ENCODE measurements around the gene ARIH2. TPM values are rescaled to one million over a fixed set of nuclear protein-coding genes. Genes with fewer than 3 reads are reported as not detected.

ARIH2 gene
- total and polyA plus RNA-seq, 2 of the 8 experiments (the other 6 are each of a cell fraction or from before 2014, with no cell fraction given) = 72.9 to 136 TPM

DNA sequence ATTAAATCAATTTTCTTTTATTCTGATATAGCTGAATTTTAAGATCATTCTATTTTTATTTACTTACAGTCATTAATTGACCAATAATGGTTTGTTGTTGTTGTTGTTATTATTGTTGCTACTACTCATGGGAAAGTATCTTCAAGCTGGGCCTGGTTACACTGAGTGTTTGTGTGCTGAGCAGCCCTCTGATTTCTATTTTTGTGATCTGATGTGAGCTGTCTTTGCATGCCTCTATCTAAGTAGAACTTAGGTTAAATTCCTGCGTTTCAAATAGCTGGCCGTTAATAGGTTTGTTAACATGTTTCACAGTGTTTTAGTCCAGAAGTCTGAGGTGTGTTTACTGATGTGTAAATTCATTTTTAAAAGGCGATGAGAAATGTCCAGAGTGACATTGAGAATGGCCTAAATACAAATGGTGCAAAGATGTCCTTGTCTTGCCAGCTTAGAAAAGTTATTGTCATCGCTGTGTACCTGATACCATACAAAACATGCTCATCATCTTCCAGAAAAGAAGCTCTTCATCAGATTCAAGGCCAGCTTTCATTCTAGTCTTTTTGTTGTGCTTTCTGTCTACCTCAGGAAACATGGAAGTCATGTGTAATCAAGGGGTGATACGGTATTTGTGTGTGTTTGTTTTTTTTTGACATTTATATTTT, 15.8 kb downstream of the ARIH2 start:
- no peak overlapping the region for H3K4ac ChIP-seq (replicated peaks; ENCODE audit: insufficient read length, low read depth, low read length)
- no peak overlapping the region for H3K4me3 ChIP-seq (ENCODE audit: extremely low read depth in 1 of 4, insufficient read depth in 2 of 4, low read depth in 3 of 4, low read length in 4 of 4)
- no peak overlapping the region for H3K14ac ChIP-seq (ENCODE audit: insufficient read length)
- H2BK5ac ChIP-seq (ENCODE audit: low read depth, low read length) = no peak overlapping the region
- H3K4me1 ChIP-seq (replicated peaks in 1 of 4; ENCODE audit: control insufficient read depth in 3 of 4, insufficient read depth in 4 of 4, low read length in 3 of 4) = no peaks in the 10 kb centered on the region
- peaks cover 9 to 81% of the 10 kb centered on the region in 2 experiments for H3K79me2 ChIP-seq (ENCODE audit: control insufficient read depth in 1 of 2, insufficient read depth in 2 of 2, low read length in 2 of 2)
- H3K9ac ChIP-seq (replicated peaks in 1 of 4; ENCODE audit: extremely low read depth in 1 of 4, low read depth in 3 of 4, low read length in 3 of 4) = no peak overlapping the region
- no peak overlapping the region for H2BK20ac ChIP-seq (ENCODE audit: low read length)
- H2BK120ac ChIP-seq (replicated peaks; ENCODE audit: low read depth, low read length) = no peak overlapping the region
- no peak overlapping the region for H2AFZ ChIP-seq (ENCODE audit: low read length)
- POLR2A ChIA-PET (ENCODE audit: partially characterized antibody) = interaction anchor here (0.7 kb wide), 1 partner anchor 15 kb away, joined by 6 read pairs; no protein-coding TSS in a partner anchor
- TF ChIP-seq SP1 (IDR thresholded peaks at IDR 0.05; ENCODE audit: low read depth, low read length) = no peak
- TF ChIP-seq RXRA (IDR thresholded peaks at IDR 0.05; ENCODE audit: insufficient read depth, low read depth, low read length) = no peak
- TF ChIP-seq, protein P1, sequence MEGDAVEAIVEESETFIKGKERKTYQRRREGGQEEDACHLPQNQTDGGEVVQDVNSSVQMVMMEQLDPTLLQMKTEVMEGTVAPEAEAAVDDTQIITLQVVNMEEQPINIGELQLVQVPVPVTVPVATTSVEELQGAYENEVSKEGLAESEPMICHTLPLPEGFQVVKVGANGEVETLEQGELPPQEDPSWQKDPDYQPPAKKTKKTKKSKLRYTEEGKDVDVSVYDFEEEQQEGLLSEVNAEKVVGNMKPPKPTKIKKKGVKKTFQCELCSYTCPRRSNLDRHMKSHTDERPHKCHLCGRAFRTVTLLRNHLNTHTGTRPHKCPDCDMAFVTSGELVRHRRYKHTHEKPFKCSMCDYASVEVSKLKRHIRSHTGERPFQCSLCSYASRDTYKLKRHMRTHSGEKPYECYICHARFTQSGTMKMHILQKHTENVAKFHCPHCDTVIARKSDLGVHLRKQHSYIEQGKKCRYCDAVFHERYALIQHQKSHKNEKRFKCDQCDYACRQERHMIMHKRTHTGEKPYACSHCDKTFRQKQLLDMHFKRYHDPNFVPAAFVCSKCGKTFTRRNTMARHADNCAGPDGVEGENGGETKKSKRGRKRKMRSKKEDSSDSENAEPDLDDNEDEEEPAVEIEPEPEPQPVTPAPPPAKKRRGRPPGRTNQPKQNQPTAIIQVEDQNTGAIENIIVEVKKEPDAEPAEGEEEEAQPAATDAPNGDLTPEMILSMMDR (IDR thresholded peaks at IDR 0.05; ENCODE audit: control extremely low read depth in 1 of 3, insufficient read depth in 1 of 3, low read depth in 1 of 3, low read length in 3 of 3) = no peak
- no peak for TF ChIP-seq CTBP2 (IDR thresholded peaks at IDR 0.05; ENCODE audit: borderline replicate concordance, insufficient read depth, insufficient read length, low read length)
- no peak for TF ChIP-seq EZH2 (IDR thresholded peaks at IDR 0.05; ENCODE audit: low read depth, low read length, severe bottlenecking)
- TF ChIP-seq, protein P2, sequence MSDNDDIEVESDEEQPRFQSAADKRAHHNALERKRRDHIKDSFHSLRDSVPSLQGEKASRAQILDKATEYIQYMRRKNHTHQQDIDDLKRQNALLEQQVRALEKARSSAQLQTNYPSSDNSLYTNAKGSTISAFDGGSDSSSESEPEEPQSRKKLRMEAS (IDR thresholded peaks at IDR 0.05) = no peak
- no peak overlapping the region for H3K18ac ChIP-seq (ENCODE audit: extremely low read depth, low read length)
- DNase-seq (ENCODE audit: low read depth in 1 of 2, low spot score in 2 of 2) = no peak
- no peak overlapping the region for H3K4me2 ChIP-seq (ENCODE audit: insufficient read depth in 1 of 2, low read depth in 2 of 2, low read length in 2 of 2)
- H4K5ac ChIP-seq (ENCODE audit: insufficient read length, low read depth, low read length) = no peak overlapping the region
- no peak overlapping the region for H3K27ac ChIP-seq (ENCODE audit: low read depth, low read length)
- no peak overlapping the region for H3K56ac ChIP-seq (replicated peaks; ENCODE audit: insufficient read length, low read depth, low read length)
- H4K91ac ChIP-seq (replicated peaks; ENCODE audit: insufficient read length, low read length) = no peak overlapping the region
- H4K8ac ChIP-seq (ENCODE audit: extremely low read depth, insufficient read depth, low read length) = no peak overlapping the region
- H3K79me1 ChIP-seq (ENCODE audit: low read depth, low read length) = peaks cover 12% of the 10 kb centered on the region
- no peak overlapping the region for H2BK15ac ChIP-seq (ENCODE audit: low read length)
- peaks cover 0 to 23% (median 7%) of the 10 kb centered on the region in 4 experiments; a peak in 6 of 8 replicates for H3K36me3 ChIP-seq (ENCODE audit: control insufficient read depth in 2 of 4, insufficient read depth in 4 of 4, low read length in 3 of 4)
- H2AK5ac ChIP-seq (ENCODE audit: low read depth, low read length) = no peak overlapping the region
- no peaks in the 10 kb centered on the region for H3K27me3 ChIP-seq (replicated peaks in 1 of 4; ENCODE audit: control insufficient read depth in 3 of 4, extremely low read depth in 1 of 4, insufficient read depth in 3 of 4, low read length in 3 of 4)
- no peak overlapping the region for H2BK12ac ChIP-seq (ENCODE audit: low read depth, low read length)
- CTCF ChIA-PET (ENCODE audit: partially characterized antibody) = interaction anchor here (0.6 to 2.5 kb wide), 6 partner anchors 8 to 402 kb away, joined by 3 to 7 read pairs (median 4); partner anchors contain the start of gene ARIH2
- H4K20me1 ChIP-seq (replicated peaks in 1 of 2; ENCODE audit: control insufficient read depth in 1 of 2, insufficient read depth in 2 of 2, low read length in 2 of 2) = peaks cover 4 to 10% of the 10 kb centered on the region in 2 experiments
- no peak for FAIRE-seq
- WGBS, 2 experiments (ENCODE audit: extremely low coverage in 1 of 2, insufficient coverage in 1 of 2, insufficient read length in 1 of 2, insufficient replicate concordance in 2 of 2, low coverage in 1 of 2, low lambda C conversion rate in 2 of 2, missing lambda C conversion rate in 1 of 2) = 94% methylated on average over 5 of the region's 5 CpGs; no CpG with 5 or more reads in 1 of the 2 experiments
- no peaks in the 10 kb centered on the region for H3K9me3 ChIP-seq (ENCODE audit: insufficient read depth in 2 of 2, low read depth in 1 of 2, low read length in 1 of 2)
- no peak overlapping the region for H3K23ac ChIP-seq (ENCODE audit: insufficient read length)
- no peaks in the 10 kb centered on the region for H3K23me2 ChIP-seq (ENCODE audit: low read depth, low read length)

Data from H1 (cell line).